ENCODE data around the gene PPP1R13L. TPM values are rescaled to one million over a fixed set of nuclear protein-coding genes. Genes with fewer than 3 reads are reported as not detected.

The PPP1R13L gene
- total RNA-seq (8.8 and 9.2 TPM in 2 replicates), polyA plus RNA-seq (6.9 and 7.4 TPM in 2 replicates), polyA minus RNA-seq (2.5 and 3.5 TPM in 2 replicates)
- 2.4 TPM for total RNA-seq (2013)

- Histone ChIP-seq H4K20me1 (ENCODE audit: control insufficient read depth, insufficient read depth, low read length, poor library complexity, severe bottlenecking) (peaks cover 28% of the 10 kb centered on the region), H3K27ac (ENCODE audit: low read length in 2 of 2) (peak within 1 kb of the TSS; percentile 81 to 92), H3K4me3 (ENCODE audit: control extremely low read depth in 1 of 5, extremely low read depth in 1 of 5, insufficient read depth in 1 of 5, low read depth in 2 of 5, low read length in 4 of 5) (peak within 1 kb of the TSS; percentile 72 to 97 (median 80)), H3K9ac (ENCODE audit: low read length) (peak within 1 kb of the TSS; percentile 86), H3K4me2 (replicated peaks; ENCODE audit: low read depth, low read length, poor library complexity, severe bottlenecking) (peak within 1 kb of the TSS; percentile 100), H3K9me3 (ENCODE audit: control extremely low read depth in 1 of 3, control insufficient read depth in 2 of 3, insufficient read depth in 1 of 3, low read length in 2 of 3) (peaks cover 0 to 12% (median 0%) of the 10 kb centered on the region in 3 donors), H3K79me2 (ENCODE audit: control insufficient read depth, insufficient read depth, low read length) (peaks cover 31% of the 10 kb centered on the region), H3K36me3 (replicated peaks in 1 of 2; ENCODE audit: control extremely low read depth in 1 of 2, control insufficient read depth in 1 of 2, extremely low read depth in 1 of 2, insufficient read depth in 2 of 2, low read length in 1 of 2) (no peaks in the 10 kb centered on the region), H3K4me1 (ENCODE audit: control insufficient read depth in 2 of 2, insufficient read depth in 2 of 2, low read length in 2 of 2) (peaks cover 34 to 43% of the 10 kb centered on the region in 2 donors), H3K27me3 (replicated peaks in 1 of 4; ENCODE audit: control extremely low read depth in 1 of 4, control insufficient read depth in 3 of 4, insufficient read depth in 4 of 4, low read length in 3 of 4) (peaks cover 0 to 34% (median 17%) of the 10 kb centered on the region in 4 experiments), H2AFZ (ENCODE audit: insufficient read depth, low read depth, low read length, poor library complexity, severe bottlenecking) (peak within 1 kb of the TSS; percentile 96)
- intact Hi-C loops (cut with micrococcal nuclease): loop anchor here (1.0 to 10.0 kb wide), 6 partner anchors 38 to 590 kb away; partner anchors contain the start of genes CCDC61, OPA3 and RELB
- Mint-ChIP-seq H3K4me3 (peak within 1 kb of the TSS; percentile 93), H3K27me3 (peaks cover 20% of the 10 kb centered on the region), H3K27ac (peak within 1 kb of the TSS; percentile 92), H3K4me1 (peaks cover 48% of the 10 kb centered on the region), H3K9me3 (ENCODE audit: insufficient read depth) (no peaks in the 10 kb centered on the region)
- TF ChIP-seq EZH2 (IDR thresholded peaks at IDR 0.05; ENCODE audit: borderline replicate concordance, insufficient read depth, low read depth, low read length, poor library complexity, severe bottlenecking): no peak
- no peak for TF ChIP-seq CTCF (IDR thresholded peaks at IDR 0.05)
- DNase-seq (no peak), ATAC-seq (ENCODE audit: low read depth) (peak; percentile 3)
- ChIA-PET POLR2A (interaction anchor here (0.7 to 1.1 kb wide), 2 partner anchors 35 to 179 kb away, joined by 3 read pairs; no protein-coding TSS in a partner anchor), CTCF (interaction anchor here (0.6 to 4.9 kb wide), 9 partner anchors 10 to 237 kb away, joined by 3 to 66 read pairs (median 5); no protein-coding TSS in a partner anchor)
- 5% methylated on average over 46 of the region's 46 CpGs for WGBS (ENCODE audit: insufficient coverage)
Observed at GRCh38 chr19:45404557-45405434, at the start of gene PPP1R13L. Gene PPP1R13L (minus strand): TSS chr19:45405069. CDS start chr19:45398318, 6,751 bp downstream.

Measured in B cell (primary cell).